Measurements from ENCODE around the gene SNAI3.

The SNAI3 gene

GRCh38 chr16:88686439-88687253 is at the start of gene SNAI3:
Gene SNAI3, minus strand, starts transcription at chr16:88686507. Its CDS starts 101 bp downstream, at chr16:88686406.
- Histone ChIP-seq H2AFZ (ENCODE audit: low read depth, low read length) (no peak within 1 kb of the TSS), H3K36me3 (ENCODE audit: insufficient read depth, low read length) (no peaks in the 10 kb centered on the region), H3K27me3 (ENCODE audit: insufficient read depth, low read length) (peaks cover 56% of the 10 kb centered on the region), H3K4me3 (ENCODE audit: low read length) (peak within 1 kb of the TSS; percentile 31), H3K9me3 (ENCODE audit: low read length) (no peaks in the 10 kb centered on the region), H3K4me1 (ENCODE audit: insufficient read depth, low read length) (peaks cover 17% of the 10 kb centered on the region)

DNA sequence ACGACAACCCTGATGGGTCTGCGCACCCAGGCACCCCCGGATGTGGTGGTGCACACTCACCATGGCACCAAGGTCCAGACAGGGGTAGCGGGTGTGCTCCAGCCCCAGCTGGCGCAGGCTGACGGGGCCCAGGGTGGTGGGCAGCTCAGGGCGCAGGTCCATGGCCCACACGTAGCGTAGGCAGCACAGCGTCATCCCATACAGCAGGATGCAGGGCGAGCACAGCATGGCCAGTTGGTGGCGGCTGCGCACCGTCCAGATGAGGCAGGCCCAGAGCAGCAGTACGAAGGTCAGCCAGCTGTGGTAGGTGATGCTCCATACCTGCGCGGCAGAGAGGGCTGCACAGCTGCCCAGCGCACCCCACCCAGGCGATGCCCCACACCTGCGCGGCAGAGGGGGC is 49.8 kb upstream of the SNAI3 start:
- no peaks in the 10 kb centered on the region for H3K36me3 ChIP-seq (ENCODE audit: insufficient read depth, low read length)
- no peaks in the 10 kb centered on the region for H3K9me3 ChIP-seq (ENCODE audit: low read length)
- no peak overlapping the region for H2AFZ ChIP-seq (ENCODE audit: low read depth, low read length)
- H3K4me1 ChIP-seq (ENCODE audit: insufficient read depth, low read length), result no peaks in the 10 kb centered on the region
- no peak overlapping the region for H3K4me3 ChIP-seq (ENCODE audit: low read length)
- H3K27me3 ChIP-seq (ENCODE audit: insufficient read depth, low read length), result no peaks in the 10 kb centered on the region

DNA sequence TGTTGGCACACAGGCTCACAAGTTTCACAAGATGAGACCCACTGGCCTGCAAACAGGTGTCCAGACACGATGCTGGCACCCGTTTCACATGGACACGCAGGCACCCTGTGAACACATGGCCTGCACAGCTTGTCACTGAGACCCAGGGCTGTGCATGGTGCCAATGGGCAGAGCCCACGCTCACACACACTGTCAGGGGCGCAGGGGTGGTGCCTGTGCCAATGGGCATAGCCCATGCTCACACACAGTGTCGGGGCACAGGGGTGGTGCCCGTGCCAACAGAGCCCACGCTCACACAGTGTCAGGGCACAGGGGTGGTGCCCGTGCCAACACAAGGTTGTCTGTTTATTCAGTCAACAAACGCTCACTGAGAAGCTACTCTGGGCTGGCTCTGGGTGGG is 49.3 kb upstream of the SNAI3 start:
- Histone ChIP-seq H3K27me3 (ENCODE audit: insufficient read depth, low read length) (no peaks in the 10 kb centered on the region), H3K9me3 (ENCODE audit: low read length) (no peaks in the 10 kb centered on the region), H3K4me3 (ENCODE audit: low read length) (no peak overlapping the region), H3K36me3 (ENCODE audit: insufficient read depth, low read length) (no peaks in the 10 kb centered on the region), H2AFZ (ENCODE audit: low read depth, low read length) (no peak overlapping the region), H3K4me1 (ENCODE audit: insufficient read depth, low read length) (no peaks in the 10 kb centered on the region)

- H3K4me1 ChIP-seq (ENCODE audit: insufficient read depth, low read length), result no peaks in the 10 kb centered on the region
- H3K36me3 ChIP-seq (ENCODE audit: insufficient read depth, low read length), result no peaks in the 10 kb centered on the region
- no peaks in the 10 kb centered on the region for H3K9me3 ChIP-seq (ENCODE audit: low read length)
- no peaks in the 10 kb centered on the region for H3K27me3 ChIP-seq (ENCODE audit: insufficient read depth, low read length)
- H2AFZ ChIP-seq (ENCODE audit: low read depth, low read length), result no peak overlapping the region
- no peak overlapping the region for H3K4me3 ChIP-seq (ENCODE audit: low read length)
Measured at GRCh38 chr16:88735121-88735520, 48.8 kb upstream of the SNAI3 start.

DNA sequence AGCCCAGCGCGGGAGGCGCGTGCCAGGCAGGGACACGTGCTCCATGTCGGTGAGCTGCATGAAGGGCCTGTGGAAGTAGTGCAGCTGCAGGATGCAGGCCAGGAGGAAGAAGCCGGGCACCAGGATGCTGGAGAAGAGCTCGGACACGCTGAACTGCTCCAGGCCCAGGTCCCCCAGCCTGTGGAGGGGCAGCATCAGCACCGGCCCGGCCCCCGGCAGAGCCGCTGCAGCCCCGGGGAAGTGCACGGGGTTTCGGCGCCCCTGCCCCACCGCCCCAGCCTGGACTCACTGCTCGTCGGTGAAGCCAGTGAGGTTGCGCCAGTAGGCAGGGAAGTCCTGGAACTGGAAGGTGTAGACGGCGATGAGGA is 48.0 kb upstream of the SNAI3 start:
- Histone ChIP-seq H3K36me3 (ENCODE audit: insufficient read depth, low read length) (no peaks in the 10 kb centered on the region), H3K4me3 (ENCODE audit: low read length) (no peak overlapping the region), H3K27me3 (ENCODE audit: insufficient read depth, low read length) (no peaks in the 10 kb centered on the region), H3K9me3 (ENCODE audit: low read length) (no peaks in the 10 kb centered on the region), H2AFZ (ENCODE audit: low read depth, low read length) (no peak overlapping the region), H3K4me1 (ENCODE audit: insufficient read depth, low read length) (no peaks in the 10 kb centered on the region)

- no peak overlapping the region for H3K4me3 ChIP-seq (ENCODE audit: low read length)
- H2AFZ ChIP-seq (ENCODE audit: low read depth, low read length), result no peak overlapping the region
- no peaks in the 10 kb centered on the region for H3K36me3 ChIP-seq (ENCODE audit: insufficient read depth, low read length)
- no peaks in the 10 kb centered on the region for H3K9me3 ChIP-seq (ENCODE audit: low read length)
- no peaks in the 10 kb centered on the region for H3K27me3 ChIP-seq (ENCODE audit: insufficient read depth, low read length)
- no peaks in the 10 kb centered on the region for H3K4me1 ChIP-seq (ENCODE audit: insufficient read depth, low read length)
Measured at GRCh38 chr16:88733630-88734360, 47.5 kb upstream of the SNAI3 start.

DNA sequence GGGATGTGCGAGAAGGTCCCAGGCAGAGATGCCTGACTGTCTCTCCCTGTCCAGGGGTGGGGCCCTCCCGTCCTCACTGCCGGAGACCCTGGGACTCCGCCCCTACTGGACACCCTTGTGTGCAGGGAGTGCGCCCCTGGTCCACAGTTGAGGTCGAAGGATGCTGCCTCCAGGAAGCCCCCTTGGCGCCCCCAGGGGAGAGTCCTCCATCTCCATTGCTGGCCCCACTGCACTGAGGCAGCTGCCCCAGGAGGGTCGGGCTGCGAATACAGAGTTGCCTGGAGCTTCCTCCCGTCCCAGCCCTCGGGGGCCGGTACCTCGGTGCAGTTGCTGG is 46.6 kb upstream of the SNAI3 start:
- no peaks in the 10 kb centered on the region for H3K27me3 ChIP-seq (ENCODE audit: insufficient read depth, low read length)
- H3K9me3 ChIP-seq (ENCODE audit: low read length), result no peaks in the 10 kb centered on the region
- no peaks in the 10 kb centered on the region for H3K36me3 ChIP-seq (ENCODE audit: insufficient read depth, low read length)
- no peak overlapping the region for H2AFZ ChIP-seq (ENCODE audit: low read depth, low read length)
- H3K4me1 ChIP-seq (ENCODE audit: insufficient read depth, low read length), result no peaks in the 10 kb centered on the region
- H3K4me3 ChIP-seq (ENCODE audit: low read length), result no peak overlapping the region

GRCh38 chr16:88732172-88732960 is 46.1 kb upstream of the SNAI3 start:
- H3K4me3 ChIP-seq (ENCODE audit: low read length), result no peak overlapping the region
- no peak overlapping the region for H2AFZ ChIP-seq (ENCODE audit: low read depth, low read length)
- no peaks in the 10 kb centered on the region for H3K27me3 ChIP-seq (ENCODE audit: insufficient read depth, low read length)
- H3K9me3 ChIP-seq (ENCODE audit: low read length), result no peaks in the 10 kb centered on the region
- no peaks in the 10 kb centered on the region for H3K4me1 ChIP-seq (ENCODE audit: insufficient read depth, low read length)
- H3K36me3 ChIP-seq (ENCODE audit: insufficient read depth, low read length), result no peaks in the 10 kb centered on the region

GRCh38 chr16:88731699-88732098 is 45.4 kb upstream of the SNAI3 start:
- H3K4me1 ChIP-seq (ENCODE audit: insufficient read depth, low read length), result no peaks in the 10 kb centered on the region
- no peak overlapping the region for H2AFZ ChIP-seq (ENCODE audit: low read depth, low read length)
- H3K9me3 ChIP-seq (ENCODE audit: low read length), result no peaks in the 10 kb centered on the region
- no peak overlapping the region for H3K4me3 ChIP-seq (ENCODE audit: low read length)
- H3K36me3 ChIP-seq (ENCODE audit: insufficient read depth, low read length), result no peaks in the 10 kb centered on the region
- H3K27me3 ChIP-seq (ENCODE audit: insufficient read depth, low read length), result no peaks in the 10 kb centered on the region

GRCh38 chr16:88730632-88731607 is 44.6 kb upstream of the SNAI3 start:
- H3K4me3 ChIP-seq (ENCODE audit: low read length), result no peak overlapping the region
- H3K4me1 ChIP-seq (ENCODE audit: insufficient read depth, low read length), result no peaks in the 10 kb centered on the region
- H2AFZ ChIP-seq (ENCODE audit: low read depth, low read length), result no peak overlapping the region
- H3K36me3 ChIP-seq (ENCODE audit: insufficient read depth, low read length), result no peaks in the 10 kb centered on the region
- no peaks in the 10 kb centered on the region for H3K27me3 ChIP-seq (ENCODE audit: insufficient read depth, low read length)
- H3K9me3 ChIP-seq (ENCODE audit: low read length), result no peaks in the 10 kb centered on the region

- H2AFZ ChIP-seq (ENCODE audit: low read depth, low read length), result no peak overlapping the region
- no peaks in the 10 kb centered on the region for H3K4me1 ChIP-seq (ENCODE audit: insufficient read depth, low read length)
- no peaks in the 10 kb centered on the region for H3K36me3 ChIP-seq (ENCODE audit: insufficient read depth, low read length)
- H3K9me3 ChIP-seq (ENCODE audit: low read length), result no peaks in the 10 kb centered on the region
- H3K4me3 ChIP-seq (ENCODE audit: low read length), result no peak overlapping the region
- H3K27me3 ChIP-seq (ENCODE audit: insufficient read depth, low read length), result no peaks in the 10 kb centered on the region
Measured at GRCh38 chr16:88727871-88728270, 41.6 kb upstream of the SNAI3 start.

GRCh38 chr16:88726981-88727380 is 40.7 kb upstream of the SNAI3 start:
- no peak overlapping the region for H2AFZ ChIP-seq (ENCODE audit: low read depth, low read length)
- no peaks in the 10 kb centered on the region for H3K27me3 ChIP-seq (ENCODE audit: insufficient read depth, low read length)
- no peak overlapping the region for H3K4me3 ChIP-seq (ENCODE audit: low read length)
- H3K36me3 ChIP-seq (ENCODE audit: insufficient read depth, low read length), result no peaks in the 10 kb centered on the region
- no peaks in the 10 kb centered on the region for H3K9me3 ChIP-seq (ENCODE audit: low read length)
- H3K4me1 ChIP-seq (ENCODE audit: insufficient read depth, low read length), result no peaks in the 10 kb centered on the region

Measured in neuron (in vitro differentiated cells).